Measurements from ENCODE around the gene NFIX.
A peak's percentile ranks its signal among the peaks of the same experiment; 100 is the strongest.
"Not testable (repeated sequence)": the region's sequence is repeated elsewhere in the genome, so short reads cannot be mapped to it uniquely, and the experiment has no call there.

NFIX gene

GRCh38 chr19:12994701-12995595, at the start of gene NFIX:
Gene NFIX, plus strand, starts transcription at chr19:12995475. Its CDS starts 363 bp downstream, at chr19:12995838.
- peak; percentile 12 for DNase-seq

- peak; percentile 99 for DNase-seq
These were observed 49.7 kb upstream of the NFIX start, which contains the start of gene RAD23A for GRCh38 chr19:12945479-12946091. Gene RAD23A, plus strand, starts transcription at chr19:12945862. Its CDS starts 87 bp downstream, at chr19:12945949.

- peak; percentile 21 for DNase-seq
These were observed 49.1 kb upstream of the NFIX start for GRCh38 chr19:12946092-12946721.

- DNase-seq, result no peak
These were observed 48.4 kb upstream of the NFIX start for GRCh38 chr19:12946731-12947496.

GRCh38 chr19:12947702-12948611, 47.3 kb upstream of the NFIX start:
- DNase-seq, result no peak

GRCh38 chr19:12948612-12949362, 46.5 kb upstream of the NFIX start:
- DNase-seq, result no peak

GRCh38 chr19:12949363-12950283, 45.7 kb upstream of the NFIX start:
- DNase-seq, result no peak

- not testable (repeated sequence) for DNase-seq
These were observed 43.2 kb upstream of the NFIX start for GRCh38 chr19:12952050-12952449.

- DNase-seq, result no peak
These were observed 42.7 kb upstream of the NFIX start for GRCh38 chr19:12952488-12953137.

- no peak for DNase-seq
These were observed 42.0 kb upstream of the NFIX start for GRCh38 chr19:12953138-12953798.

- DNase-seq, result no peak
These were observed 41.3 kb upstream of the NFIX start for GRCh38 chr19:12953799-12954611.

GRCh38 chr19:12954612-12954962, 40.7 kb upstream of the NFIX start:
- DNase-seq, result no peak

- not testable (repeated sequence) for DNase-seq
These were observed 39.7 kb upstream of the NFIX start for GRCh38 chr19:12955575-12955974.

GRCh38 chr19:12955996-12956395, 39.3 kb upstream of the NFIX start:
- DNase-seq, result no peak

GRCh38 chr19:12956446-12957388, 38.6 kb upstream of the NFIX start, which contains the start of gene GADD45GIP1:
Gene GADD45GIP1, minus strand, starts transcription at chr19:12957223. Its CDS starts 11 bp downstream, at chr19:12957212.
- peak; percentile 66 for DNase-seq

- DNase-seq, result not testable (repeated sequence)
These were observed 37.8 kb upstream of the NFIX start for GRCh38 chr19:12957389-12957952.
